Heart left ventricle (tissue), 13 donors: ENCODE data around the gene PTGR3.

ENCODE experiments used
- CTCF ChIP-seq, 12 donors: fragments of 200-600 bp; sonication (generic) in 4 of 12; IDR thresholded peaks; one replicate each; pipeline versions ENCODE4 v1.5.0 to v1.8.0; 2018 to 2022; ENCODE audit warnings: antibody characterized with exemption in 12 of 12, mild to moderate bottlenecking in 5 of 12
- POLR2A ChIP-seq, 2 donors: fragments of 450-650 bp; IDR thresholded peaks; one replicate each; pipeline ENCODE4 v1.6.1; 2017; ENCODE audit warnings: antibody characterized with exemption in 2 of 2, mild to moderate bottlenecking in 2 of 2, moderate library complexity in 2 of 2
- donor health status: ischemic (EF 13 %, LVEDD 7.1; RV severe dilation, severe dysfunction).
- donor health status: DM: no; HTN: yes; CAD: no.
- donor health status: DM: no; HTN: no; CAD: no.
- donor health status: ischemic (EF 25% LVEDD 6.9; RV normal size, moderate dysfunction).
- donor health status: ischemic (EF 25% LVEDD 5.7; RV mildly dilated, moderate dysfunction).
- donor health status: ischemic (EF 35%, LVEDD 5.7; RV mildly dilated, moderate dysfunction).
- donor health status: nonischemic (EF 11% LVEDD 7.7; RV severe dilation, severe dysfunction).
- donor health status: DM: yes; HTN: yes; CAD: no.
- donor health status: PGD.
- donor health status: ischemic (EF 29% LVEDD 5.4; RV normal size, mild dysfunction).
- donor health status: nonischemic (EF 23%, LVEDD 6.1; RV moderate dilation, normal function).

GRCh38 chr18:75227535-75228296 lies 18.8 kb upstream of the PTGR3 start:
- TF ChIP-seq CTCF (IDR thresholded peaks at IDR 0.05), result no peak
- no peak for TF ChIP-seq POLR2A (IDR thresholded peaks at IDR 0.05)
